Stimulated activated naive CD8-positive, alpha-beta T cell treated with anti-CD3 and anti-CD28 coated beads, Interleukin-15, Interleukin-2, amounts not matched to agents 100 ng/mL and 50 ng/mL, for 24 hours (primary cell): ENCODE results near the gene TUBGCP5.
"Not testable (repeated sequence)": the region's sequence is repeated elsewhere in the genome, so short reads cannot be mapped to it uniquely, and the experiment has no call there.

Experiments
- H3K27ac Mint-ChIP-seq: one replicate; pipeline ENCODE4 v1.8.0; 2021; ENCODE audit warnings: mild to moderate bottlenecking, mixed read lengths
- H3K27me3 Mint-ChIP-seq: one replicate; pipeline ENCODE4 v1.8.0; 2021; ENCODE audit warnings: mixed read lengths
- H3K36me3 Mint-ChIP-seq: one replicate; pipeline ENCODE4 v1.8.0; 2021; ENCODE audit warnings: low read depth, mixed read lengths
- H3K4me1 Mint-ChIP-seq: one replicate; pipeline ENCODE4 v1.8.0; 2021; ENCODE audit warnings: low read depth, mixed read lengths
- H3K4me3 Mint-ChIP-seq: one replicate; pipeline ENCODE4 v1.8.0; 2021; ENCODE audit warnings: mild to moderate bottlenecking, mixed read lengths
- H3K9me3 Mint-ChIP-seq: one replicate; pipeline ENCODE4 v1.8.0; 2021; ENCODE audit warnings: mixed read lengths

TUBGCP5 gene

GRCh38 chr15:23055316-23055715, 15.9 kb upstream of the TUBGCP5 start:
- H3K9me3 Mint-ChIP-seq: no peaks in the 10 kb centered on the region
- no peak overlapping the region for H3K27ac Mint-ChIP-seq
- no peak overlapping the region for H3K4me3 Mint-ChIP-seq
- H3K4me1 Mint-ChIP-seq: no peaks in the 10 kb centered on the region
- no peaks in the 10 kb centered on the region for H3K36me3 Mint-ChIP-seq
- peaks cover 15% of the 10 kb centered on the region for H3K27me3 Mint-ChIP-seq

GRCh38 chr15:23052522-23052921, 13.2 kb upstream of the TUBGCP5 start:
- Mint-ChIP-seq H3K27ac (no peak overlapping the region), H3K4me3 (no peak overlapping the region), H3K27me3 (peaks cover 15% of the 10 kb centered on the region), H3K36me3 (no peaks in the 10 kb centered on the region), H3K9me3 (no peaks in the 10 kb centered on the region), H3K4me1 (no peaks in the 10 kb centered on the region)

GRCh38 chr15:23050708-23051107, 11.3 kb upstream of the TUBGCP5 start:
- Mint-ChIP-seq H3K4me1 (no peaks in the 10 kb centered on the region), H3K36me3 (no peaks in the 10 kb centered on the region), H3K27ac (no peak overlapping the region)

GRCh38 chr15:23049984-23050628, 10.7 kb upstream of the TUBGCP5 start:
- H3K4me1 Mint-ChIP-seq: no peaks in the 10 kb centered on the region
- H3K9me3 Mint-ChIP-seq: no peaks in the 10 kb centered on the region
- H3K4me3 Mint-ChIP-seq: no peak overlapping the region
- H3K27me3 Mint-ChIP-seq: peaks cover 5% of the 10 kb centered on the region
- H3K36me3 Mint-ChIP-seq: no peaks in the 10 kb centered on the region
- no peak overlapping the region for H3K27ac Mint-ChIP-seq

More at GRCh38 chr15:23050708-23051107, 11.3 kb upstream of the TUBGCP5 start:
- H3K27me3 Mint-ChIP-seq: peaks cover 9% of the 10 kb centered on the region
- H3K4me3 Mint-ChIP-seq: no peak overlapping the region
- no peaks in the 10 kb centered on the region for H3K9me3 Mint-ChIP-seq

- H3K27me3 Mint-ChIP-seq: not testable (repeated sequence)
These were observed 9.4 kb upstream of the TUBGCP5 start for GRCh38 chr15:23048572-23049282.

GRCh38 chr15:23043987-23044386, 4.6 kb upstream of the TUBGCP5 start:
- not testable (repeated sequence) for H3K36me3 Mint-ChIP-seq, H3K9me3 Mint-ChIP-seq, H3K27me3 Mint-ChIP-seq, H3K27ac Mint-ChIP-seq, H3K4me3 Mint-ChIP-seq, H3K4me1 Mint-ChIP-seq

More at GRCh38 chr15:23048572-23049282, 9.4 kb upstream of the TUBGCP5 start:
- not testable (repeated sequence) for H3K36me3 Mint-ChIP-seq, H3K27ac Mint-ChIP-seq, H3K9me3 Mint-ChIP-seq, H3K4me3 Mint-ChIP-seq, H3K4me1 Mint-ChIP-seq

GRCh38 chr15:23043535-23043934, 4.2 kb upstream of the TUBGCP5 start:
- H3K9me3 Mint-ChIP-seq, H3K4me3 Mint-ChIP-seq, H3K27ac Mint-ChIP-seq, H3K27me3 Mint-ChIP-seq, H3K36me3 Mint-ChIP-seq, H3K4me1 Mint-ChIP-seq: not testable (repeated sequence)

GRCh38 chr15:23041736-23042135, 2.4 kb upstream of the TUBGCP5 start:
- not testable (repeated sequence) for H3K4me3 Mint-ChIP-seq, H3K36me3 Mint-ChIP-seq, H3K9me3 Mint-ChIP-seq, H3K27ac Mint-ChIP-seq, H3K27me3 Mint-ChIP-seq
- H3K4me1 Mint-ChIP-seq: peaks cover 20% of the 10 kb centered on the region

GRCh38 chr15:23039917-23040281, 530 bp upstream of the TUBGCP5 start:
- Mint-ChIP-seq H3K9me3 (no peaks in the 10 kb centered on the region), H3K27me3 (no peaks in the 10 kb centered on the region), H3K4me1 (peaks cover 32% of the 10 kb centered on the region), H3K36me3 (peaks cover 12% of the 10 kb centered on the region), H3K27ac (peak overlapping the region; percentile 77), H3K4me3 (peak overlapping the region; percentile 84)

GRCh38 chr15:23038726-23039142, 635 bp downstream of the TUBGCP5 start:
- H3K27me3 Mint-ChIP-seq: no peaks in the 10 kb centered on the region
- peaks cover 19% of the 10 kb centered on the region for H3K36me3 Mint-ChIP-seq
- peaks cover 32% of the 10 kb centered on the region for H3K4me1 Mint-ChIP-seq
- no peaks in the 10 kb centered on the region for H3K9me3 Mint-ChIP-seq
- H3K4me3 Mint-ChIP-seq: peak overlapping the region; percentile 97
- peak overlapping the region; percentile 95 for H3K27ac Mint-ChIP-seq

GRCh38 chr15:23035964-23036566, 3.3 kb downstream of the TUBGCP5 start:
- Mint-ChIP-seq H3K27ac (no peak overlapping the region), H3K4me1 (peaks cover 32% of the 10 kb centered on the region), H3K4me3 (no peak overlapping the region), H3K27me3 (no peaks in the 10 kb centered on the region), H3K9me3 (no peaks in the 10 kb centered on the region), H3K36me3 (peaks cover 39% of the 10 kb centered on the region)

GRCh38 chr15:23033979-23034378, 5.4 kb downstream of the TUBGCP5 start:
- Mint-ChIP-seq H3K36me3 (peaks cover 54% of the 10 kb centered on the region), H3K9me3 (no peaks in the 10 kb centered on the region), H3K4me1 (peaks cover 28% of the 10 kb centered on the region), H3K4me3 (no peak overlapping the region), H3K27me3 (no peaks in the 10 kb centered on the region), H3K27ac (no peak overlapping the region)

- H3K36me3 Mint-ChIP-seq: peaks cover 68% of the 10 kb centered on the region
- H3K9me3 Mint-ChIP-seq: no peaks in the 10 kb centered on the region
- no peaks in the 10 kb centered on the region for H3K27me3 Mint-ChIP-seq
- H3K27ac Mint-ChIP-seq: no peak overlapping the region
- no peak overlapping the region for H3K4me3 Mint-ChIP-seq
- H3K4me1 Mint-ChIP-seq: no peaks in the 10 kb centered on the region
These were observed 13.2 kb downstream of the TUBGCP5 start for GRCh38 chr15:23026218-23026617.

- Mint-ChIP-seq H3K9me3 (no peaks in the 10 kb centered on the region), H3K27me3 (no peaks in the 10 kb centered on the region), H3K4me3 (no peak overlapping the region), H3K36me3 (peaks cover 68% of the 10 kb centered on the region), H3K4me1 (no peaks in the 10 kb centered on the region), H3K27ac (no peak overlapping the region)
These were observed 17.2 kb downstream of the TUBGCP5 start for GRCh38 chr15:23022156-23022555.

- Mint-ChIP-seq H3K27ac (no peak overlapping the region), H3K36me3 (peaks cover 57% of the 10 kb centered on the region), H3K4me3 (no peak overlapping the region), H3K9me3 (no peaks in the 10 kb centered on the region), H3K4me1 (no peaks in the 10 kb centered on the region), H3K27me3 (no peaks in the 10 kb centered on the region)
These were observed 24.9 kb downstream of the TUBGCP5 start for GRCh38 chr15:23014394-23015000.
